CD14-positive monocyte (primary cell): Measurements from ENCODE around the gene GAL. TPM values are rescaled to one million over a fixed set of nuclear protein-coding genes. Genes with fewer than 3 reads are reported as not detected.

ENCODE experiments used
- DNase-seq, 3 donors: peaks; one replicate each; pipeline ENCODE4 v3.0.0-alpha.2; 2011 to 2022
- H2AFZ ChIP-seq: 2 replicates; pipeline ENCODE4 v1.6.0; 2012; ENCODE audit warnings: mild to moderate bottlenecking, low read depth, low read length, inconsistent platforms; ENCODE audit not compliant: insufficient read depth, poor library complexity, severe bottlenecking
- H3K27ac ChIP-seq, 2 donors: 1 replicate in 1 of 2; 2 replicates in 1 of 2; pipeline ENCODE4 v1.5.1; 2012 to 2013; ENCODE audit warnings: low read length in 2 of 2, control low read depth in 1 of 2, inconsistent platforms in 1 of 2, low read depth in 1 of 2, mild to moderate bottlenecking in 1 of 2
- H3K27me3 ChIP-seq, 2 donors: one replicate each; pipeline versions ENCODE4 v1.6.0 to v1.6.1; 2011 to 2013; ENCODE audit warnings: low read length in 2 of 2; ENCODE audit not compliant: control insufficient read depth in 2 of 2, insufficient read depth in 2 of 2
- H3K36me3 ChIP-seq, 2 donors: replicated peaks in 1 of 2; 1 replicate in 1 of 2; 2 replicates in 1 of 2; pipeline versions ENCODE4 v1.5.1 to v1.6.1; 2012 to 2013; ENCODE audit warnings: low read length in 2 of 2, control low read depth in 1 of 2, inconsistent platforms in 1 of 2, mild to moderate bottlenecking in 1 of 2; ENCODE audit not compliant: insufficient read depth in 2 of 2, control insufficient read depth in 1 of 2
- H3K4me1 ChIP-seq, 2 donors: 1 replicate in 1 of 2; 2 replicates in 1 of 2; pipeline versions ENCODE4 v1.5.1 to v1.6.1; 2012 to 2013; ENCODE audit warnings: low read length in 2 of 2, control low read depth in 1 of 2, inconsistent platforms in 1 of 2, mild to moderate bottlenecking in 1 of 2, moderate library complexity in 1 of 2; ENCODE audit not compliant: insufficient read depth in 2 of 2, control insufficient read depth in 1 of 2
- H3K4me2 ChIP-seq: replicated peaks from 2 replicates; pipeline ENCODE3; 2012; ENCODE audit warnings: low read length, moderate library complexity, mild to moderate bottlenecking; ENCODE audit not compliant: poor library complexity, severe bottlenecking; ENCODE audit errors: extremely low read depth
- H3K4me3 ChIP-seq, 3 experiments: fragments of 200-600 bp in 1 of 3; sonication (generic) in 1 of 3; replicated peaks in 1 of 3; 1 replicate in 2 of 3; 2 replicates in 1 of 3; pipeline ENCODE4 v1.5.1; 2011 to 2013; ENCODE audit warnings: low read length in 3 of 3, mild to moderate bottlenecking in 3 of 3, control low read depth in 2 of 3, low read depth in 2 of 3, inconsistent platforms in 1 of 3, moderate library complexity in 1 of 3
- H3K79me2 ChIP-seq: 2 replicates; pipeline ENCODE4 v1.6.0; 2012; ENCODE audit warnings: mild to moderate bottlenecking, control low read depth, inconsistent platforms, low read length, moderate library complexity; ENCODE audit not compliant: insufficient read depth
- H3K9ac ChIP-seq: 2 replicates; pipeline ENCODE4 v1.6.0; 2017; ENCODE audit warnings: low read length, mild to moderate bottlenecking; ENCODE audit not compliant: insufficient read depth, poor library complexity, severe bottlenecking
- H3K9me3 ChIP-seq, 2 donors: replicated peaks in 1 of 2; 1 replicate in 1 of 2; 2 replicates in 1 of 2; pipeline versions ENCODE4 v1.5.1 to v1.6.1; 2012 to 2013; ENCODE audit warnings: low read length in 2 of 2, control low read depth in 1 of 2; ENCODE audit not compliant: control insufficient read depth in 1 of 2, insufficient read depth in 1 of 2
- H4K20me1 ChIP-seq: 2 replicates; pipeline ENCODE4 v1.6.0; 2012; ENCODE audit warnings: mild to moderate bottlenecking, low read length, control low read depth, moderate library complexity; ENCODE audit not compliant: insufficient read depth
- H3K27ac Mint-ChIP-seq, 7 donors: one replicate each; pipeline ENCODE4 v1.8.0; 2020; ENCODE audit warnings: mild to moderate bottlenecking in 7 of 7, mixed read lengths in 7 of 7, moderate library complexity in 6 of 7, inconsistent platforms in 2 of 7
- H3K27me3 Mint-ChIP-seq, 3 donors: one replicate each; pipeline ENCODE4 v1.8.0; 2021 to 2022; ENCODE audit warnings: low read depth in 3 of 3, mild to moderate bottlenecking in 3 of 3, mixed read lengths in 3 of 3, moderate library complexity in 3 of 3, inconsistent platforms in 1 of 3
- H3K36me3 Mint-ChIP-seq, 2 donors: one replicate each; pipeline ENCODE4 v1.8.0; 2020; ENCODE audit warnings: mixed read lengths in 2 of 2, inconsistent platforms in 1 of 2, mild to moderate bottlenecking in 1 of 2
- H3K4me1 Mint-ChIP-seq: one replicate; pipeline ENCODE4 v1.8.0; 2020; ENCODE audit warnings: mild to moderate bottlenecking, mixed read lengths
- H3K4me3 Mint-ChIP-seq, 2 donors: one replicate each; pipeline ENCODE4 v1.8.0; 2020; ENCODE audit warnings: mild to moderate bottlenecking in 2 of 2, mixed read lengths in 2 of 2, moderate library complexity in 1 of 2
- H3K9me3 Mint-ChIP-seq, 7 donors: one replicate each; pipeline ENCODE4 v1.8.0; 2020 to 2022; ENCODE audit warnings: mixed read lengths in 7 of 7, mild to moderate bottlenecking in 6 of 7, moderate library complexity in 6 of 7, inconsistent platforms in 2 of 7
- WGBS: methylation state at CpG from one replicate; pipeline ENCODE4 v1.1.5; 2013; ENCODE audit warnings: missing lambda C conversion rate; ENCODE audit not compliant: insufficient coverage; 5-methylcytosine and 5-hydroxymethylcytosine counted together
- intact Hi-C, 2 donors: fragments of 100-400 bp; cut with micrococcal nuclease; formaldehyde crosslinking; loops; one replicate each; pipeline versions ENCODE4 v1.15.0 to v1.15.1; 2023
- polyA plus RNA-seq, 3 donors: library from polyadenylated mRNA; depleted of rRNA in 1 of 3; unstranded in 2 of 3; stranded (reverse) in 1 of 3; fragments of 300-500 nt in 2 of 3; fragments of >200 nt in 1 of 3; fragmentation: Illumina TruSeq in 2 of 3; gene quantifications; 1 replicate in 2 of 3; 2 replicates in 1 of 3; pipeline ENCODE4 v1.2.3, GENCODE V29; 2012 to 2021
- TF ChIP-seq, protein P1 (sequence below): fragments of 200-600 bp; IDR thresholded peaks from one replicate; pipeline ENCODE4 v1.8.0; 2022; ENCODE audit warnings: antibody characterized with exemption, mild to moderate bottlenecking

The GAL gene
- polyA plus RNA-seq, 3 donors: not detected

- Mint-ChIP-seq H3K36me3 (no peaks in the 10 kb centered on the region), H3K4me3 (peak overlapping the region in 1 of 2 donors; percentile 71), H3K27me3 (peaks cover 71 to 88% (median 73%) of the 10 kb centered on the region in 3 donors), H3K9me3 (peaks cover 0 to 9% (median 2%) of the 10 kb centered on the region in 7 donors), H3K27ac (no peak overlapping the region), H3K4me1 (no peaks in the 10 kb centered on the region)
- WGBS: 91% methylated on average over 11 of the region's 12 CpGs
- Histone ChIP-seq H3K9me3 (peaks cover 0 to 6% of the 10 kb centered on the region in 2 donors), H3K27me3 (peaks cover 21 to 69% of the 10 kb centered on the region in 2 donors), H3K4me1 (peaks cover 7 to 10% of the 10 kb centered on the region in 2 donors), H4K20me1 (no peaks in the 10 kb centered on the region), H3K9ac (no peak overlapping the region), H3K79me2 (no peaks in the 10 kb centered on the region), H3K36me3 (no peaks in the 10 kb centered on the region), H2AFZ (no peak overlapping the region), H3K4me2 (no peak overlapping the region), H3K4me3 (no peak overlapping the region), H3K27ac (no peak overlapping the region)
- intact Hi-C loops: no loop called here
- TF ChIP-seq, protein P1, sequence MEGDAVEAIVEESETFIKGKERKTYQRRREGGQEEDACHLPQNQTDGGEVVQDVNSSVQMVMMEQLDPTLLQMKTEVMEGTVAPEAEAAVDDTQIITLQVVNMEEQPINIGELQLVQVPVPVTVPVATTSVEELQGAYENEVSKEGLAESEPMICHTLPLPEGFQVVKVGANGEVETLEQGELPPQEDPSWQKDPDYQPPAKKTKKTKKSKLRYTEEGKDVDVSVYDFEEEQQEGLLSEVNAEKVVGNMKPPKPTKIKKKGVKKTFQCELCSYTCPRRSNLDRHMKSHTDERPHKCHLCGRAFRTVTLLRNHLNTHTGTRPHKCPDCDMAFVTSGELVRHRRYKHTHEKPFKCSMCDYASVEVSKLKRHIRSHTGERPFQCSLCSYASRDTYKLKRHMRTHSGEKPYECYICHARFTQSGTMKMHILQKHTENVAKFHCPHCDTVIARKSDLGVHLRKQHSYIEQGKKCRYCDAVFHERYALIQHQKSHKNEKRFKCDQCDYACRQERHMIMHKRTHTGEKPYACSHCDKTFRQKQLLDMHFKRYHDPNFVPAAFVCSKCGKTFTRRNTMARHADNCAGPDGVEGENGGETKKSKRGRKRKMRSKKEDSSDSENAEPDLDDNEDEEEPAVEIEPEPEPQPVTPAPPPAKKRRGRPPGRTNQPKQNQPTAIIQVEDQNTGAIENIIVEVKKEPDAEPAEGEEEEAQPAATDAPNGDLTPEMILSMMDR: no peak
- no peak for DNase-seq
Measured at GRCh38 chr11:68686486-68686885, 2.1 kb downstream of the GAL start.

- intact Hi-C loops: no loop called here
Measured at GRCh38 chr11:68687311-68687710, 3.0 kb downstream of the GAL start.

More at GRCh38 chr11:68687311-68687710, 3.0 kb downstream of the GAL start:
- peaks cover 0 to 9% (median 2%) of the 10 kb centered on the region in 7 donors for H3K9me3 Mint-ChIP-seq
- no peaks in the 10 kb centered on the region for H3K79me2 ChIP-seq
- no peak overlapping the region for H3K4me3 ChIP-seq
- H3K27me3 ChIP-seq: peaks cover 21 to 67% of the 10 kb centered on the region in 2 donors
- H3K4me2 ChIP-seq: no peak overlapping the region
- peaks cover 69 to 82% (median 72%) of the 10 kb centered on the region in 3 donors for H3K27me3 Mint-ChIP-seq
- WGBS: 77% methylated on average over 9 of the region's 9 CpGs
- H2AFZ ChIP-seq: no peak overlapping the region
- no peak for DNase-seq
- TF ChIP-seq, protein P1: no peak
- H3K4me3 Mint-ChIP-seq: no peak overlapping the region
- H3K4me1 Mint-ChIP-seq: no peaks in the 10 kb centered on the region
- peaks cover 0 to 6% of the 10 kb centered on the region in 2 donors for H3K9me3 ChIP-seq
- H3K36me3 Mint-ChIP-seq: no peaks in the 10 kb centered on the region
- peaks cover 7 to 10% of the 10 kb centered on the region in 2 donors for H3K4me1 ChIP-seq
- no peak overlapping the region for H3K27ac ChIP-seq
- H3K9ac ChIP-seq: no peak overlapping the region
- H3K36me3 ChIP-seq: no peaks in the 10 kb centered on the region
- H3K27ac Mint-ChIP-seq: no peak overlapping the region
- no peaks in the 10 kb centered on the region for H4K20me1 ChIP-seq
